Measurements from ENCODE around the gene C1QL1. TPM values are rescaled to one million over a fixed set of nuclear protein-coding genes. Genes with fewer than 3 reads are reported as not detected.

Gene C1QL1
- total and polyA plus RNA-seq, 2 donors (not counting 3 experiments of a cell fraction or from before 2014, with no cell fraction given) = 0.35 to 0.72 TPM

DNA sequence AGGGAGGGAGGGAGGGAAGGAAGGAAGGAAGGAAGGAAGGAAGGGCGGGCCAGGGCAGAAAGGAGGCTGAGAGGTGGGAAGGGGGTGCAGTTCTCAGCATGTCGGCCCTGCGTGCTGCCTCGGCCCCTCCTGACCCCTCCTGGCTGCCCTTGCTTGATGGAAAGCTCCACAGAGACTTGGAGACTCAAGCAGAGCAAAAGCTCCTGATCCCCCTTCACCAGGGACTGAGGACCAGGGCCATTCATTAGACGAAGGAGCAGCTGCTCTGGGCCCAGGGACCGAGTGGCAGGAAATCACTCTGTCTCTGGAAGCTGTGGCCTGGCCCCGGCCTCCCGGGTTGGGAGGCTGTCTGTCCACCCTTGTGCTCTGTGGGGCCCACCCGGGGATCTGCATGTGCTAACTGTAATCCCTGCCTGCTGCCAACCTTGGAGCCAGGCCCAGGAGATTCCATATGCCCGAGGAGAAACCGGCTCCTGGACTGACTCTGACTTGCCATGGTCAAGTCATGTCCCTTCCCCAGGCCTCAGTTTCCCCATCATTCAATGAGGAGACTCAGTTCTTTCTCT is 27.4 kb upstream of the C1QL1 start:
- BruUV-seq (replicated peaks) = no TSS peak
- H3K79me2 ChIP-seq (ENCODE audit: control insufficient read depth, insufficient read depth, low read length) = no peaks in the 10 kb centered on the region
- H3K4me3 ChIP-seq (replicated peaks in 1 of 3; ENCODE audit: insufficient read depth in 1 of 3, low read depth in 1 of 3, low read length in 3 of 3) = no peak overlapping the region
- H3K27ac ChIP-seq (ENCODE audit: insufficient read depth, low read depth, low read length) = no peak overlapping the region
- no peak overlapping the region for H3K4me2 ChIP-seq (ENCODE audit: insufficient read depth, low read length)
- ChIA-PET POLR2A (no interaction called here), CTCF (interaction anchor here (1.8 kb wide), 1 partner anchor 75 kb away, joined by 5 read pairs; no protein-coding TSS in a partner anchor)
- no peaks in the 10 kb centered on the region for H3K36me3 ChIP-seq (ENCODE audit: control insufficient read depth in 2 of 2, extremely low read depth in 1 of 2, insufficient read depth in 2 of 2, low read length in 2 of 2)
- DNase-seq (ENCODE audit: low read depth, low spot score) = no peak
- H3K9me1 ChIP-seq (replicated peaks; ENCODE audit: control insufficient read depth, extremely low read depth, insufficient read depth, low read length) = no peaks in the 10 kb centered on the region
- intact Hi-C loops (cut with micrococcal nuclease) = no loop called here
- dilution Hi-C loops (cut with MboI; ENCODE audit: extremely low pct_ligation_motif_present, low sequenced_read_pairs) = no loop called here
- no peaks in the 10 kb centered on the region for H4K20me1 ChIP-seq (replicated peaks; ENCODE audit: control insufficient read depth, extremely low read depth, insufficient read depth, low read length)
- no peak overlapping the region for H2AFZ ChIP-seq (ENCODE audit: low read depth, low read length)
- H3K4me1 ChIP-seq (ENCODE audit: control insufficient read depth, extremely low read depth, insufficient read depth, low read length) = no peaks in the 10 kb centered on the region
- FAIRE-seq = no peak
- TF ChIP-seq FOS (IDR thresholded peaks at IDR 0.05; ENCODE audit: borderline replicate concordance, insufficient read depth, low read length) (no peak), JUN (IDR thresholded peaks at IDR 0.05; ENCODE audit: borderline replicate concordance, insufficient read depth, insufficient read length, low read depth) (no peak), MYC (IDR thresholded peaks at IDR 0.05; ENCODE audit: low read depth, low read length) (no peak)
- TF ChIP-seq, protein P1, sequence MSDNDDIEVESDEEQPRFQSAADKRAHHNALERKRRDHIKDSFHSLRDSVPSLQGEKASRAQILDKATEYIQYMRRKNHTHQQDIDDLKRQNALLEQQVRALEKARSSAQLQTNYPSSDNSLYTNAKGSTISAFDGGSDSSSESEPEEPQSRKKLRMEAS (IDR thresholded peaks at IDR 0.05; ENCODE audit: insufficient read depth, insufficient read length) = no peak
- no peak overlapping the region for H3K9ac ChIP-seq (replicated peaks; ENCODE audit: extremely low read depth, insufficient read depth, low read length)
- no peaks in the 10 kb centered on the region for H3K9me3 ChIP-seq (replicated peaks; ENCODE audit: control insufficient read depth, insufficient read depth, low read length)
- peaks cover 0 to 16% of the 10 kb centered on the region in 2 experiments for H3K27me3 ChIP-seq (ENCODE audit: control insufficient read depth in 2 of 2, insufficient read depth in 2 of 2, low read length in 2 of 2)

DNA sequence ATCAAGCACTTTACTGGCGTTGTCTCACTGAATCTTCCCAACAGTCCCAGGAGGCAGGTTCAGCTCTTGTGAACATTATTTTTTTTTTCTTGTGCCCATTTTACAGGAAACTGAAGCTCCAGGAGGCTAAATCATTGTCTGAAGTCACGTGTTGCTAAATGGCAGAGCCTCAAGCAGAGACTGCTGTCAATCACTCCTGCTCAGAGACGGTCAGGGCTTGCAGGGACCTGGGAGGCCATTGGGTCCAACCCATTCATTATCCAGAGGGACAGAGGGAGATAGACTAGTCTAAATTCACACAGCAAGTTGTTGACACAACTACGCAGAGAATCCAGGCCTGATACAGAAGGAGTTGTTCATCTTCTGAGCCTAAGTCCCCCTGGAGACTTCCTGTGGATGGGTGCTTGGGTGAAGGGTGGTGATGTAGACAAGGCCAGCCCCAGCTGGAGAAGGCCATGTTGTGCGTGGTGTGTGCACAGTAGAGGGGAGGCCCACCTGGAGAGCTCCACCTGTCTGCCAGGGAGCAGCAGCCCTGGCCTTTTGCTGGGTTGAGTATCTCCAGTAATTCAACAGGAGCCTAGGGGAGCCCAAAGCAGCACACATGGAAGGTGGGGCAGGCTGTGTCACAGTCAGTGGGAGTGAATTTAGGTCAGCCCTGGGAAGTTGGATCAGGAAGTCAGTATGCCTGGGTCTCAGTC is 24.3 kb upstream of the C1QL1 start:
- H3K9me1 ChIP-seq (replicated peaks; ENCODE audit: control insufficient read depth, extremely low read depth, insufficient read depth, low read length) = no peaks in the 10 kb centered on the region
- dilution Hi-C loops (cut with MboI; ENCODE audit: extremely low pct_ligation_motif_present, low sequenced_read_pairs) (no loop called here), intact Hi-C loops (cut with micrococcal nuclease) (no loop called here)
- no peak overlapping the region for H2AFZ ChIP-seq (ENCODE audit: low read depth, low read length)
- ChIA-PET POLR2A (interaction anchor here (0.5 to 0.9 kb wide), 2 partner anchors 9 to 1594 kb away, joined by 5 to 8 read pairs; partner anchors contain the start of gene ARL4D), CTCF (interaction anchor here (0.7 to 3.5 kb wide), 5 partner anchors 16 to 217 kb away, joined by 3 to 10 read pairs (median 4); no protein-coding TSS in a partner anchor)
- H3K79me2 ChIP-seq (ENCODE audit: control insufficient read depth, insufficient read depth, low read length) = no peaks in the 10 kb centered on the region
- no peaks in the 10 kb centered on the region for H3K4me1 ChIP-seq (ENCODE audit: control insufficient read depth, extremely low read depth, insufficient read depth, low read length)
- no peak for FAIRE-seq
- H3K27me3 ChIP-seq (ENCODE audit: control insufficient read depth in 2 of 2, insufficient read depth in 2 of 2, low read length in 2 of 2) = peaks cover 0 to 9% of the 10 kb centered on the region in 2 experiments
- no peak overlapping the region for H3K9ac ChIP-seq (replicated peaks; ENCODE audit: extremely low read depth, insufficient read depth, low read length)
- no peaks in the 10 kb centered on the region for H3K9me3 ChIP-seq (replicated peaks; ENCODE audit: control insufficient read depth, insufficient read depth, low read length)
- H3K27ac ChIP-seq (ENCODE audit: insufficient read depth, low read depth, low read length) = no peak overlapping the region
- no peak for DNase-seq (ENCODE audit: low read depth, low spot score)
- no peaks in the 10 kb centered on the region for H4K20me1 ChIP-seq (replicated peaks; ENCODE audit: control insufficient read depth, extremely low read depth, insufficient read depth, low read length)
- BruUV-seq (replicated peaks) = no TSS peak
- H3K4me3 ChIP-seq (replicated peaks in 1 of 3; ENCODE audit: insufficient read depth in 1 of 3, low read depth in 1 of 3, low read length in 3 of 3) = no peak overlapping the region
- H3K4me2 ChIP-seq (ENCODE audit: insufficient read depth, low read length) = no peak overlapping the region
- TF ChIP-seq, protein P1 (IDR thresholded peaks at IDR 0.05; ENCODE audit: insufficient read depth, insufficient read length) = no peak
- TF ChIP-seq EZH2 (IDR thresholded peaks at IDR 0.05; ENCODE audit: borderline replicate concordance, low read depth, low read length, severe bottlenecking) = no peak
- no peak for TF ChIP-seq JUN (IDR thresholded peaks at IDR 0.05; ENCODE audit: borderline replicate concordance, insufficient read depth, insufficient read length, low read depth)
- no peak for TF ChIP-seq FOS (IDR thresholded peaks at IDR 0.05; ENCODE audit: borderline replicate concordance, insufficient read depth, low read length)
- TF ChIP-seq, protein P2, sequence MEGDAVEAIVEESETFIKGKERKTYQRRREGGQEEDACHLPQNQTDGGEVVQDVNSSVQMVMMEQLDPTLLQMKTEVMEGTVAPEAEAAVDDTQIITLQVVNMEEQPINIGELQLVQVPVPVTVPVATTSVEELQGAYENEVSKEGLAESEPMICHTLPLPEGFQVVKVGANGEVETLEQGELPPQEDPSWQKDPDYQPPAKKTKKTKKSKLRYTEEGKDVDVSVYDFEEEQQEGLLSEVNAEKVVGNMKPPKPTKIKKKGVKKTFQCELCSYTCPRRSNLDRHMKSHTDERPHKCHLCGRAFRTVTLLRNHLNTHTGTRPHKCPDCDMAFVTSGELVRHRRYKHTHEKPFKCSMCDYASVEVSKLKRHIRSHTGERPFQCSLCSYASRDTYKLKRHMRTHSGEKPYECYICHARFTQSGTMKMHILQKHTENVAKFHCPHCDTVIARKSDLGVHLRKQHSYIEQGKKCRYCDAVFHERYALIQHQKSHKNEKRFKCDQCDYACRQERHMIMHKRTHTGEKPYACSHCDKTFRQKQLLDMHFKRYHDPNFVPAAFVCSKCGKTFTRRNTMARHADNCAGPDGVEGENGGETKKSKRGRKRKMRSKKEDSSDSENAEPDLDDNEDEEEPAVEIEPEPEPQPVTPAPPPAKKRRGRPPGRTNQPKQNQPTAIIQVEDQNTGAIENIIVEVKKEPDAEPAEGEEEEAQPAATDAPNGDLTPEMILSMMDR (IDR thresholded peaks at IDR 0.05; ENCODE audit: extremely low read depth in 1 of 2, insufficient read depth in 1 of 2, low read depth in 1 of 2, low read length in 2 of 2) = no peak
- TF ChIP-seq POLR2A (IDR thresholded peaks at IDR 0.05; ENCODE audit: low read depth, low read length) = no peak
- TF ChIP-seq GATA2 (IDR thresholded peaks at IDR 0.05; ENCODE audit: insufficient read depth, insufficient read length, low read depth, low read length) = no peak
- TF ChIP-seq POLR2AphosphoS5 (IDR thresholded peaks at IDR 0.05; ENCODE audit: insufficient read depth, low read depth, low read length) = no peak
- TF ChIP-seq MYC (IDR thresholded peaks at IDR 0.05; ENCODE audit: low read depth, low read length) = no peak
- no peaks in the 10 kb centered on the region for H3K36me3 ChIP-seq (ENCODE audit: control insufficient read depth in 2 of 2, extremely low read depth in 1 of 2, insufficient read depth in 2 of 2, low read length in 2 of 2)
